Measurements from ENCODE around the gene ARMC3. TPM values are rescaled to one million over a fixed set of nuclear protein-coding genes. Genes with fewer than 3 reads are reported as not detected.

The ARMC3 gene
- total and polyA plus RNA-seq, 11 donors, result not detected

- ATAC-seq (no peak), DNase-seq (no peak)
- peaks cover 0 to 5% (median 0%) of the 10 kb centered on the region in 12 donors for H3K9me3 ChIP-seq
- WGBS, 4 donors, result 89 to 96% (median 93%) methylated on average over 1 of the region's 1 CpG
- TF ChIP-seq, protein P1, sequence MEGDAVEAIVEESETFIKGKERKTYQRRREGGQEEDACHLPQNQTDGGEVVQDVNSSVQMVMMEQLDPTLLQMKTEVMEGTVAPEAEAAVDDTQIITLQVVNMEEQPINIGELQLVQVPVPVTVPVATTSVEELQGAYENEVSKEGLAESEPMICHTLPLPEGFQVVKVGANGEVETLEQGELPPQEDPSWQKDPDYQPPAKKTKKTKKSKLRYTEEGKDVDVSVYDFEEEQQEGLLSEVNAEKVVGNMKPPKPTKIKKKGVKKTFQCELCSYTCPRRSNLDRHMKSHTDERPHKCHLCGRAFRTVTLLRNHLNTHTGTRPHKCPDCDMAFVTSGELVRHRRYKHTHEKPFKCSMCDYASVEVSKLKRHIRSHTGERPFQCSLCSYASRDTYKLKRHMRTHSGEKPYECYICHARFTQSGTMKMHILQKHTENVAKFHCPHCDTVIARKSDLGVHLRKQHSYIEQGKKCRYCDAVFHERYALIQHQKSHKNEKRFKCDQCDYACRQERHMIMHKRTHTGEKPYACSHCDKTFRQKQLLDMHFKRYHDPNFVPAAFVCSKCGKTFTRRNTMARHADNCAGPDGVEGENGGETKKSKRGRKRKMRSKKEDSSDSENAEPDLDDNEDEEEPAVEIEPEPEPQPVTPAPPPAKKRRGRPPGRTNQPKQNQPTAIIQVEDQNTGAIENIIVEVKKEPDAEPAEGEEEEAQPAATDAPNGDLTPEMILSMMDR (IDR thresholded peaks at IDR 0.05), result no peak
- no peak for TF ChIP-seq POLR2A (IDR thresholded peaks at IDR 0.05)
- intact Hi-C loops (cut with DNase I), result no loop called here
- no peak overlapping the region for H3K27ac ChIP-seq
- no peak overlapping the region for H3K4me3 ChIP-seq
- H3K27me3 ChIP-seq, result no peaks in the 10 kb centered on the region
- H3K36me3 ChIP-seq, result no peaks in the 10 kb centered on the region
- no peaks in the 10 kb centered on the region for H3K4me1 ChIP-seq
Observed at GRCh38 chr10:22962817-22963216, 35.0 kb downstream of the ARMC3 start.

DNA sequence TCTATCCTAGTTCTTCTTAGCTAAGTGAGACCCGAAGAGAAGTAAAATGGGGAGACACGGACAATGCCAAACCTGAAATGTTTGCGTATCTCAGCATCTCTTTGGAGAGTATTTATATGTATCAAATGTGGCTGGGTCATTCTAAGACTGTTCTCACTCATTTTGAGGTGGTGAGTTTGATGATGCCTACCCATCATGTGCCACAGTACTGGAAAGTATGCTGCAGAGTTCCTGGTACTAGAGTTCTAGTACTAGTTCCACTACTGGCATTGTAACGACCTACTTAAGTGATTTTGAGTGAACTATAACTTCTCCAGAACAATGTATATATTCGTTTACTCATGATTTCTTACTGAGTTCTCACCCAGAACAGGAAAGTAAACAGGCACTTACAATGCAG is 41.9 kb downstream of the ARMC3 start:
- 85 to 89% (median 86%) methylated on average over 5 of the region's 5 CpGs for WGBS, 4 donors
- Histone ChIP-seq H3K27me3 (no peaks in the 10 kb centered on the region), H3K4me1 (peaks cover 0 to 3% (median 0%) of the 10 kb centered on the region in 12 donors), H3K27ac (no peak overlapping the region), H3K4me3 (no peak overlapping the region), H3K9me3 (no peaks in the 10 kb centered on the region), H3K36me3 (no peaks in the 10 kb centered on the region)
- no peak for ATAC-seq
- no peak for DNase-seq
- intact Hi-C loops (cut with DNase I), result no loop called here
- no peak for TF ChIP-seq POLR2A (IDR thresholded peaks at IDR 0.05)
- TF ChIP-seq, protein P1 (IDR thresholded peaks at IDR 0.05), result no peak

DNA sequence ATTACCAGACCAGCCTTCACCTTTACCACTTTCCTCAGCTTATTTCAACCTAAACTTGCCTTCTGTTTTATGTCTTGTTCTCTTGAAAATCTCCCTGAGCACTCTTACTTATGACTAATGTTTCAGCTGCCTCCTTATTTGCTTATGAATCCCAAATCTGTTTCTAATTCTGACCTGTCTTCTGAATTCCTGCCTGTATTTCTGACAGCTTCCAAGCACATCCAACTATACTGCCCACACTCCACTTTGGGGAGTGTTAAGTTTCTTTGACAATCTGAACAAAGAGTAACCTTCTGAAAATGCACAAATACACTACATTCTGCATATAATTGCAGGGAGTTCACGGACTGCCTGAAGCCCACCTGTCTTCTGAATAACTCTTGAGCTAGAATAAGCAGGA is 48.7 kb downstream of the ARMC3 start:
- no peaks in the 10 kb centered on the region for H3K4me1 ChIP-seq
- no peaks in the 10 kb centered on the region for H3K9me3 ChIP-seq
- no peak overlapping the region for H3K4me3 ChIP-seq
- TF ChIP-seq POLR2A (IDR thresholded peaks at IDR 0.05), result no peak
- TF ChIP-seq, protein P1 (IDR thresholded peaks at IDR 0.05), result no peak
- no peak overlapping the region for H3K27ac ChIP-seq
- ATAC-seq (no peak), DNase-seq (no peak)
- WGBS, 4 donors, result 88 to 100% (median 90%) methylated on average over 1 of the region's 1 CpG
- no peaks in the 10 kb centered on the region for H3K27me3 ChIP-seq
- no peaks in the 10 kb centered on the region for H3K36me3 ChIP-seq
- intact Hi-C loops (cut with DNase I), result no loop called here

DNA sequence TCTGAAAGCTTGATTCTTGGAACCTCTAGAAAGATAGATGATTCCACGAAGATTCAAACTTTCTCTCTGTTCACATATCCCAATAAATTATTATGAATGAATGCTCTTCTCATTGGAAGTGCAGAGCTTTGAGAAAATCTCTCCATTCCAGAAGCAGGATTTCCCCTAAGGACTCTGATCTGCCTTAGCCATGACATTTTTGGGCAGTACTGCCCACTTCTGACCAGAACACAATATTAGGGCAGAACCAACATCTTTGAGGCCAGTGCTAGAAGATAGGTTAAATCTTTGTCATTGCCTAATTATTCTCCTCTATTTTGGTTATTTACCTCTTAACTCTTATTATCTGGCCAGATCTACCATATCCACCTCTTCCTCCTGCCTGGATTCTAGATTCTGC is 49.9 kb downstream of the ARMC3 start:
- TF ChIP-seq, protein P1 (IDR thresholded peaks at IDR 0.05), result no peak
- TF ChIP-seq POLR2A (IDR thresholded peaks at IDR 0.05), result no peak
- DNase-seq, result no peak
- Histone ChIP-seq H3K4me1 (no peaks in the 10 kb centered on the region), H3K36me3 (no peaks in the 10 kb centered on the region), H3K9me3 (no peaks in the 10 kb centered on the region), H3K27me3 (no peaks in the 10 kb centered on the region), H3K4me3 (no peak overlapping the region), H3K27ac (no peak overlapping the region)
- intact Hi-C loops (cut with DNase I), result no loop called here
- no peak for ATAC-seq
- 91 to 97% (median 95%) methylated on average over 1 of the region's 1 CpG for WGBS, 4 donors

Measured in heart left ventricle (tissue), 16 donors.